Calu3 (cell line): ENCODE data around the gene EIF2S3B. TPM values are rescaled to one million over a fixed set of nuclear protein-coding genes. Genes with fewer than 3 reads are reported as not detected.

Experiments used
- BruUV-seq: library from RNA; stranded (reverse); fragments of 400-500 nt; replicated peaks from 2 replicates; lab custom pipeline; 2021; lab: Mats Ljungman, UMichigan
- CTCF ChIA-PET: fragments of 300-600 bp; sonication (Branson Sonifier 250); formaldehyde crosslinking; loops from one replicate; lab custom pipeline; 2022; ENCODE audit warnings: antibody characterized with exemption; lab: Charles Lee
- DNase-seq: peaks from one replicate; pipeline ENCODE4 v3.0.0; 2022
- H3K27ac Mint-ChIP-seq: one replicate; pipeline ENCODE4 v1.8.0; 2022; ENCODE audit warnings: mixed read lengths; ENCODE audit not compliant: unreplicated experiment
- H3K27me3 Mint-ChIP-seq: one replicate; pipeline ENCODE4 v1.8.0; 2022; ENCODE audit warnings: mixed read lengths; ENCODE audit not compliant: unreplicated experiment
- H3K36me3 Mint-ChIP-seq: one replicate; pipeline ENCODE4 v1.8.0; 2022; ENCODE audit warnings: mild to moderate bottlenecking, moderate library complexity, mixed read lengths; ENCODE audit not compliant: insufficient read depth, unreplicated experiment
- H3K4me1 Mint-ChIP-seq: one replicate; pipeline ENCODE4 v1.8.0; 2022; ENCODE audit warnings: mild to moderate bottlenecking, low read depth, mixed read lengths; ENCODE audit not compliant: unreplicated experiment
- H3K4me3 Mint-ChIP-seq: one replicate; pipeline ENCODE4 v1.8.0; 2022; ENCODE audit warnings: mild to moderate bottlenecking, low read depth, moderate library complexity, mixed read lengths; ENCODE audit not compliant: unreplicated experiment
- H3K9me3 Mint-ChIP-seq: one replicate; pipeline ENCODE4 v1.8.0; 2022; ENCODE audit warnings: low read depth, mixed read lengths; ENCODE audit not compliant: unreplicated experiment
- CTCF ChIP-seq: fragments of 200-600 bp; IDR thresholded peaks from one replicate; pipeline ENCODE4 v1.8.0; 2022; ENCODE audit warnings: antibody characterized with exemption; ENCODE audit not compliant: unreplicated experiment
- intact Hi-C: fragments of 100-400 bp; cut with micrococcal nuclease; formaldehyde crosslinking; loops from one replicate; pipeline ENCODE4 v1.10.0; 2022; ENCODE audit not compliant: unreplicated experiment
- total RNA-seq: library from RNA; stranded (reverse); gene quantifications from 2 replicates; pipeline ENCODE4 v1.2.3, GENCODE V29; 2022

The EIF2S3B gene
- total RNA-seq, 1 experiment from 2014 or later = 5.7 TPM

- H3K4me1 Mint-ChIP-seq = no peaks in the 10 kb centered on the region
- intact Hi-C loops = no loop called here
- no peaks in the 10 kb centered on the region for H3K27me3 Mint-ChIP-seq
- no peaks in the 10 kb centered on the region for H3K36me3 Mint-ChIP-seq
- BruUV-seq = no TSS peak
- no peak overlapping the region for H3K4me3 Mint-ChIP-seq
- no peak for DNase-seq
- no peaks in the 10 kb centered on the region for H3K9me3 Mint-ChIP-seq
- CTCF ChIA-PET = no interaction called here
- no peak for TF ChIP-seq CTCF
- no peak overlapping the region for H3K27ac Mint-ChIP-seq
These were observed 47.5 kb downstream of the EIF2S3B start for GRCh38 chr12:10553148-10553547.

GRCh38 chr12:10554228-10554755, 48.6 kb downstream of the EIF2S3B start:
- no peak overlapping the region for H3K27ac Mint-ChIP-seq

GRCh38 chr12:10554756-10555481, 49.2 kb downstream of the EIF2S3B start:
- H3K36me3 Mint-ChIP-seq = no peaks in the 10 kb centered on the region
- H3K27ac Mint-ChIP-seq = no peak overlapping the region
- no TSS peak for BruUV-seq
- intact Hi-C loops = no loop called here
- H3K4me1 Mint-ChIP-seq = no peaks in the 10 kb centered on the region
- CTCF ChIA-PET = no interaction called here
- no peak overlapping the region for H3K4me3 Mint-ChIP-seq
- H3K9me3 Mint-ChIP-seq = no peaks in the 10 kb centered on the region
- DNase-seq = no peak
- H3K27me3 Mint-ChIP-seq = no peaks in the 10 kb centered on the region
- no peak for TF ChIP-seq CTCF

More at GRCh38 chr12:10554228-10554755, 48.6 kb downstream of the EIF2S3B start:
- no peak overlapping the region for H3K4me3 Mint-ChIP-seq
- intact Hi-C loops = no loop called here
- DNase-seq = no peak
- no peaks in the 10 kb centered on the region for H3K9me3 Mint-ChIP-seq
- no peaks in the 10 kb centered on the region for H3K27me3 Mint-ChIP-seq
- BruUV-seq = no TSS peak
- CTCF ChIA-PET = interaction anchor here (0.6 kb wide), 1 partner anchor 121 kb away, joined by 3 read pairs; no protein-coding TSS in a partner anchor
- TF ChIP-seq CTCF = no peak
- H3K36me3 Mint-ChIP-seq = no peaks in the 10 kb centered on the region
- no peaks in the 10 kb centered on the region for H3K4me1 Mint-ChIP-seq

- no peaks in the 10 kb centered on the region for H3K9me3 Mint-ChIP-seq
- intact Hi-C loops = no loop called here
- no peaks in the 10 kb centered on the region for H3K36me3 Mint-ChIP-seq
- no peak for TF ChIP-seq CTCF
- H3K27me3 Mint-ChIP-seq = no peaks in the 10 kb centered on the region
- CTCF ChIA-PET = no interaction called here
- no peaks in the 10 kb centered on the region for H3K4me1 Mint-ChIP-seq
- H3K4me3 Mint-ChIP-seq = no peak overlapping the region
- BruUV-seq = no TSS peak
- no peak for DNase-seq
- no peak overlapping the region for H3K27ac Mint-ChIP-seq
These were observed 51.6 kb downstream of the EIF2S3B start for GRCh38 chr12:10557329-10557728.
